ENCODE measurements around the gene DNAJC18.

DNA sequence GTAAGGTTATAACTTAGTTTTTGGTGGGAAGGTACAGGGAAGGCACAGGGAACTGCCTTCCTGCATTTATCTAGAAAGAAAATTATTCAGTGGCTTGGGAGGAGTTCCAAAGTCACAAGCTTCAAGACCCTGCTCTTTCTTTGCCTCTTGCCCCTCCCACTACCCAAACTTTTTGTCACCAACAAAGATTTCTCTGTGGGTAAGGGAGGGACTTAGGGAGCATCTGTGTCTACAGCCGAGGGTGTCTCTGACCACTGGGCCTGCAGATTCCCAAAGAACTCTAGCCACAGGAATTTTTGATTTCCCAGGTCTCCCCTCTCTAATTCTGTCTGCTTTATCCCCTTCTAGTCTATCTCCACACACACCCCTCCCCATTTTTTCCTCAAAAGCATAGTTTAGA is 21.1 kb upstream of the DNAJC18 start:
- TF ChIP-seq EZH2 (IDR thresholded peaks at IDR 0.05) = no peak
- TF ChIP-seq FOXP2 (optimal IDR thresholded peaks at IDR 0.05; ENCODE audit: control extremely low read depth, extremely low read length, insufficient read depth) = no peak
- no peak for TF ChIP-seq POLR2AphosphoS5 (IDR thresholded peaks at IDR 0.05; ENCODE audit: borderline replicate concordance, low read depth, low read length)

Measured in SK-N-MC (cell line).